Adrenal gland (tissue), 12 donors: ENCODE results near the gene RYR1. TPM values are rescaled to one million over a fixed set of nuclear protein-coding genes. Genes with fewer than 3 reads are reported as not detected.

Source experiments
- DNase-seq, 7 donors: peaks; one replicate each; pipeline ENCODE4 v3.0.0-alpha.2; 2019 to 2020
- H3K27ac ChIP-seq, 5 donors: fragments of 200-600 bp; sonication (generic) in 4 of 5; 1 replicate in 3 of 5; 2 replicates in 2 of 5; pipeline versions ENCODE4 v1.5.1 to v1.8.0; 2016 to 2020; ENCODE audit warnings: mild to moderate bottlenecking in 1 of 5
- H3K27me3 ChIP-seq: fragments of 200-600 bp; 2 replicates; pipeline ENCODE4 v1.8.0; 2021
- H3K36me3 ChIP-seq, 2 donors: fragments of 200-600 bp; replicated peaks in 1 of 2; 1 replicate in 1 of 2; 2 replicates in 1 of 2; pipeline versions ENCODE4 v1.5.1 to v1.8.0; 2018 to 2022
- H3K4me1 ChIP-seq, 2 donors: fragments of 200-600 bp; replicated peaks in 1 of 2; 1 replicate in 1 of 2; 2 replicates in 1 of 2; pipeline versions ENCODE4 v1.5.1 to v1.8.0; 2018 to 2021
- H3K4me3 ChIP-seq, 4 donors: fragments of 200-600 bp; sonication (generic) in 3 of 4; one replicate each; pipeline ENCODE4 v1.5.1; 2016 to 2018
- H3K9me3 ChIP-seq, 3 donors: fragments of 200-600 bp; sonication (generic) in 1 of 3; replicated peaks in 1 of 3; 1 replicate in 2 of 3; 2 replicates in 1 of 3; pipeline versions ENCODE4 v1.5.1 to v1.8.0; 2016 to 2021
- POLR2A ChIP-seq, 2 donors: fragments of 450-650 bp; IDR thresholded peaks; one replicate each; pipeline ENCODE4 v1.6.1; 2017; ENCODE audit warnings: antibody characterized with exemption in 2 of 2, mild to moderate bottlenecking in 2 of 2, moderate library complexity in 1 of 2
- WGBS, 4 donors: extraction: QIAGEN DNeasy Blood & Tissue Kit in 2 of 4; methylation state at CpG; one replicate each; pipeline versions ENCODE4 v1.1.5 to v1.1.7; 2013 to 2017; 5-methylcytosine and 5-hydroxymethylcytosine counted together
- intact Hi-C, 2 donors: fragments of 100-400 bp; cut with DNase I; formaldehyde crosslinking; loops; one replicate each; pipeline versions ENCODE4 v1.14.1 to v1.15.0; 2022 to 2023
- polyA plus RNA-seq, 3 donors: library from polyadenylated mRNA; stranded (reverse); fragments of 200-250 nt in 2 of 3; fragments of 350-450 nt in 1 of 3; fragmentation: Illumina TruSeq in 1 of 3; extraction: RNeasy Lipid Tissue Mini Kit (QIAGEN cat#74804) in 1 of 3; gene quantifications; one replicate each; pipeline ENCODE4 v1.2.3, GENCODE V29; 2013 to 2014
- total RNA-seq, 9 donors: library from RNA; depleted of rRNA in 4 of 9; stranded (reverse); fragments of >200 nt in 4 of 9; fragments of 120-200 nt in 1 of 9; fragmentation: NEBNext Ultra II Directional in 1 of 9; extraction: Animal tissue kit (Norgen Biotek cat#: 25700) in 1 of 9; gene quantifications; one replicate each; pipeline versions ENCODE4 v1.1.0 to v1.2.4, GENCODE V29; 2013 to 2023
- TF ChIP-seq, protein P1 (sequence below), 6 experiments: fragments of 450-650 bp in 4 of 6; fragments of 200-600 bp in 2 of 6; sonication (generic) in 1 of 6; IDR thresholded peaks; 1 replicate in 5 of 6; 2 replicates in 1 of 6; pipeline versions ENCODE4 v1.5.1 to v1.8.0; 2016 to 2021; ENCODE audit warnings: antibody characterized with exemption in 6 of 6, mild to moderate bottlenecking in 2 of 6, moderate library complexity in 1 of 6
- donor health status: healthy with polysubstance abuse.
- donor health status: Bipolar disorder and iron deficiency.
- donor health status: DM: yes; HTN: yes; CAD: no.
- donor health status: DM: no; HTN: no; CAD: no.
- donor health status: DM: no; HTN: no; CAD: no.
- donor health status: DM: yes; HTN: yes; CAD: no.

Gene RYR1
- total and polyA plus RNA-seq, 12 donors = 0.90 to 10.0 (median 3.2) TPM

DNA sequence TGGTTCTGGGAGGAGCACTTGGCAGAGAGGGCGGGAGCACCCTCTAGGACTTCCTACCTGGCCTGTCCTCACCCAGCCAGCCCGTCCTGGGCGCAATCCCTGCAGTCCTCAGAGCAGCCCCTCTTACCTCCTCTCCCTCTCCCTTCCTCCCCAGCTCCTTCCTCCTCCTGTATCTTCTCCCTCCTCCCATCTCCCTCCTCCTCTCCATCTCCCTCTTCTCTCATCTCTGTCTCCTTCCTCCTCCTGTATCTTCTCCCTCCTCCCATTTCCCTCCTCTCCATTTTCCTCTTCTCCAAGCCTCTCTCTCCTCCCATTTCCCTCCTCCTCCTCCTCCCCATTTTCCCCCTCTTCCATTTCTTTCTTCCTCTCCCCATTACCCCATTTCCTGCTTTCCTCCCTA, 89.8 kb downstream of the RYR1 start:
- no peaks in the 10 kb centered on the region for H3K9me3 ChIP-seq
- no peaks in the 10 kb centered on the region for H3K4me1 ChIP-seq
- intact Hi-C loops = no loop called here
- no peak overlapping the region for H3K27ac ChIP-seq
- TF ChIP-seq, protein P1, sequence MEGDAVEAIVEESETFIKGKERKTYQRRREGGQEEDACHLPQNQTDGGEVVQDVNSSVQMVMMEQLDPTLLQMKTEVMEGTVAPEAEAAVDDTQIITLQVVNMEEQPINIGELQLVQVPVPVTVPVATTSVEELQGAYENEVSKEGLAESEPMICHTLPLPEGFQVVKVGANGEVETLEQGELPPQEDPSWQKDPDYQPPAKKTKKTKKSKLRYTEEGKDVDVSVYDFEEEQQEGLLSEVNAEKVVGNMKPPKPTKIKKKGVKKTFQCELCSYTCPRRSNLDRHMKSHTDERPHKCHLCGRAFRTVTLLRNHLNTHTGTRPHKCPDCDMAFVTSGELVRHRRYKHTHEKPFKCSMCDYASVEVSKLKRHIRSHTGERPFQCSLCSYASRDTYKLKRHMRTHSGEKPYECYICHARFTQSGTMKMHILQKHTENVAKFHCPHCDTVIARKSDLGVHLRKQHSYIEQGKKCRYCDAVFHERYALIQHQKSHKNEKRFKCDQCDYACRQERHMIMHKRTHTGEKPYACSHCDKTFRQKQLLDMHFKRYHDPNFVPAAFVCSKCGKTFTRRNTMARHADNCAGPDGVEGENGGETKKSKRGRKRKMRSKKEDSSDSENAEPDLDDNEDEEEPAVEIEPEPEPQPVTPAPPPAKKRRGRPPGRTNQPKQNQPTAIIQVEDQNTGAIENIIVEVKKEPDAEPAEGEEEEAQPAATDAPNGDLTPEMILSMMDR (IDR thresholded peaks at IDR 0.05) = no peak
- no peak for TF ChIP-seq POLR2A (IDR thresholded peaks at IDR 0.05)
- H3K36me3 ChIP-seq = no peaks in the 10 kb centered on the region
- H3K27me3 ChIP-seq = no peaks in the 10 kb centered on the region
- no peak for DNase-seq
- no peak overlapping the region for H3K4me3 ChIP-seq
- WGBS, 4 donors = 77 to 87% (median 82%) methylated on average over 3 of the region's 3 CpGs

DNA sequence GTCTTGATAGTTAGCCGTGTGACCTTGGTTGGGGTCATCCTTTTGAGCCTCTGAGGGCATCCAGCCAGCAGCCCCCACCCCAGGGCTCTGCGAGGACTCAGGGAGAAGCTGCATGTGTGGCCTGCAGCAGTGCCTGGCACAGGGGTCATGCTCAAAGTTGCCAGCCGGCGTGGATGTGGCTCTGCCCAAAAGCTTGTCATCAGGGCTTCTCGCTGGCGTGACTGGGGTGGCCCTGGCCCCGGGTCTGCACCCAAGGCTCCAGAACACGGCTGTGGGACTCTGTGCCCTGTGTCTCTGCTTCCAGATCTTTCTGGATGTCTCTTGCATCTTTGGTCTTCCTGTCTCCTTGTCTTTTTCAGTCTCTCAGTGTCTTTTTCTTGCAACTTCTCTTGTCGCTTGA, 90.9 kb downstream of the RYR1 start:
- H3K36me3 ChIP-seq = no peaks in the 10 kb centered on the region
- DNase-seq = no peak
- WGBS, 4 donors = 60 to 78% (median 65%) methylated on average over 7 to 9 of the region's 9 CpGs
- no peaks in the 10 kb centered on the region for H3K9me3 ChIP-seq
- TF ChIP-seq, protein P1 (IDR thresholded peaks at IDR 0.05) = no peak
- TF ChIP-seq POLR2A (IDR thresholded peaks at IDR 0.05) = no peak
- H3K27me3 ChIP-seq = no peaks in the 10 kb centered on the region
- intact Hi-C loops = no loop called here
- H3K4me1 ChIP-seq = no peaks in the 10 kb centered on the region
- no peak overlapping the region for H3K27ac ChIP-seq
- no peak overlapping the region for H3K4me3 ChIP-seq

DNA sequence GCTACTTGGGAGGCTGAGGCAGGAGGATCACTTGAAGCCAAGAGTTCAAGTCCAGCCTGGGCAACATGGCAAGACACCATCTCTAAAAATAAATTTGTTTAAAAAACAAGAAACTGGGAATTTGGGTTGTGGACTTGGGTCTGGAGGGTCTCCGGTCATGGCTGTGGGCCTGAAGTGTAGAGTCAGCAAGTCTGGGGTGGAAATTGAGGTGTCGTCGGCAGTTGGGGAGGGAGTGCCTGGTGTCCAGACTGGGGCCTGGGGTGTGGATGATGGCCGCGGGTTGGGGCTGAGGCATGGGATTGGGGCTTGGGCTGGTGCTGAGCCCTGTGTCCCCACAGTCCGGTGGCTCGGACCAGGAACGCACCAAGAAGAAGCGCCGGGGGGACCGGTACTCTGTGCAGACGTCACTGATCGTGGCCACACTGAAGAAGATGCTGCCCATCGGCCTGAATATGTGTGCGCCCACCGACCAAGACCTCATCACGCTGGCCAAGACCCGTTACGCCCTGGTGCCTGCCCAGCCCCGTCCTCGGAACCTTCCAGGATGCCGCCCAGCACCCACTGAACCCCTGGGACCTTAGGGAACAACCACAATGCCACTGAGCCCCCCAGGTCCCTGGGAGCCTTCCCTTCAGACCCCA, 91.6 kb downstream of the RYR1 start:
- H3K27me3 ChIP-seq = no peaks in the 10 kb centered on the region
- TF ChIP-seq, protein P1 (IDR thresholded peaks at IDR 0.05) = no peak
- no peak for TF ChIP-seq POLR2A (IDR thresholded peaks at IDR 0.05)
- no peaks in the 10 kb centered on the region for H3K4me1 ChIP-seq
- intact Hi-C loops = no loop called here
- no peak overlapping the region for H3K4me3 ChIP-seq
- no peak overlapping the region for H3K27ac ChIP-seq
- no peak for DNase-seq
- no peaks in the 10 kb centered on the region for H3K9me3 ChIP-seq
- 93 to 95% (median 94%) methylated on average over 21 to 22 of the region's 22 CpGs for WGBS, 4 donors
- no peaks in the 10 kb centered on the region for H3K36me3 ChIP-seq

DNA sequence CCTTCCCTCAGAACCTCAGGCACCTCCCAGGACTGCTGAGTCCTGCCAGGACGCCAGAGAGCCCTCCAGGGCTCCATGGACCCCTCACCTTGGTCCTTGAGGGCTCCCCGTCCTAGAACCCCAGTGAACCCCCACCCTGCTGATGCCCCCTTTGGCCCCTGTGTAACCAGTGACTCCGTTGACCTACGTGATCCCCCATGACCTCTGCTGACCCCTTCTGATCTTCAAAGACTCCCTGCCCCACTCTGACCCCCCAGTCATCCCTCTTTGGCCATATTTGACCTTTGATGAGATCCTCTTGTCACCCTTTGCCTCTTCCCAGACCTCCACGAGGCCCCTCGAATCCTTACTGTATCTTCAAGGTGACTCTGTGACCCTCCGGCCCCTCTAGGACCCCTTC, 92.9 kb downstream of the RYR1 start:
- TF ChIP-seq POLR2A (IDR thresholded peaks at IDR 0.05) = no peak
- TF ChIP-seq, protein P1 (IDR thresholded peaks at IDR 0.05) = no peak
- intact Hi-C loops = no loop called here
- DNase-seq = no peak

More for the DNA sequence above, 92.9 kb downstream of the RYR1 start:
- H3K4me1 ChIP-seq = no peaks in the 10 kb centered on the region
- no peak overlapping the region for H3K4me3 ChIP-seq
- H3K27ac ChIP-seq = no peak overlapping the region
- WGBS, 4 donors = 78 to 91% (median 85%) methylated on average over 6 to 7 of the region's 7 CpGs
- H3K9me3 ChIP-seq = no peaks in the 10 kb centered on the region
- H3K27me3 ChIP-seq = no peaks in the 10 kb centered on the region
- H3K36me3 ChIP-seq = no peaks in the 10 kb centered on the region
